GM18951 (cell line): ENCODE measurements around the gene SNAPC4.
A peak's percentile ranks its signal among the peaks of the same experiment; 100 is the strongest.
"Not testable (repeated sequence)": the region's sequence is repeated elsewhere in the genome, so short reads cannot be mapped to it uniquely, and the experiment has no call there.

ENCODE experiments used
- POLR2A ChIP-seq: IDR thresholded peaks from 4 replicates; pipeline ENCODE4 v1.6.1; 2011; ENCODE audit warnings: mild to moderate bottlenecking; ENCODE audit not compliant: insufficient read length, insufficient read depth; ENCODE audit errors: extremely low read depth
- in situ Hi-C: fragments of 300-500 bp; cut with MboI; formaldehyde crosslinking; loops from one replicate; pipeline ENCODE4 v1.12.0; 2022; ENCODE audit warnings: low sequenced_read_pairs, mixed read lengths, inconsistent platforms; ENCODE audit not compliant: unreplicated experiment

SNAPC4 gene

GRCh38 chr9:136411378-136411777 is 11.4 kb upstream of the SNAPC4 start:
- TF ChIP-seq POLR2A, result no peak
- in situ Hi-C loops, result no loop called here

- TF ChIP-seq POLR2A, result peak; percentile 96
- in situ Hi-C loops, result no loop called here
Observed at GRCh38 chr9:136410500-136411287, 10.7 kb upstream of the SNAPC4 start, which contains the start of the genes ENTR1 and PMPCA. ENTR1 (minus strand) TSS chr9:136410614; CDS start chr9:136410397, 217 bp downstream. PMPCA (plus strand) TSS chr9:136410658; CDS start chr9:136410669, 11 bp downstream.

- in situ Hi-C loops, result no loop called here
- no peak for TF ChIP-seq POLR2A
Observed at GRCh38 chr9:136409557-136410455, 9.8 kb upstream of the SNAPC4 start.

- in situ Hi-C loops, result no loop called here
- TF ChIP-seq POLR2A, result no peak
Observed at GRCh38 chr9:136407911-136408310, 7.9 kb upstream of the SNAPC4 start.

GRCh38 chr9:136407061-136407460 is 7.1 kb upstream of the SNAPC4 start:
- in situ Hi-C loops, result not testable (repeated sequence)

GRCh38 chr9:136405904-136406303 is 5.9 kb upstream of the SNAPC4 start:
- in situ Hi-C loops, result not testable (repeated sequence)

- in situ Hi-C loops, result no loop called here
- no peak for TF ChIP-seq POLR2A
Observed at GRCh38 chr9:136405481-136405880, 5.5 kb upstream of the SNAPC4 start.

GRCh38 chr9:136404801-136405136 is 4.8 kb upstream of the SNAPC4 start:
- in situ Hi-C loops, result no loop called here
- no peak for TF ChIP-seq POLR2A

GRCh38 chr9:136403915-136404800 is 4.2 kb upstream of the SNAPC4 start:
- TF ChIP-seq POLR2A, result no peak
- in situ Hi-C loops, result no loop called here

- peak; percentile 20 for TF ChIP-seq POLR2A
- in situ Hi-C loops, result no loop called here
Observed at GRCh38 chr9:136403538-136403914, 3.6 kb upstream of the SNAPC4 start.

- TF ChIP-seq POLR2A, result no peak
- in situ Hi-C loops, result no loop called here
Observed at GRCh38 chr9:136402067-136402466, 2.1 kb upstream of the SNAPC4 start.

GRCh38 chr9:136401173-136401922 is 1.4 kb upstream of the SNAPC4 start:
- in situ Hi-C loops, result no loop called here
- TF ChIP-seq POLR2A, result no peak
